Skeletal muscle tissue (tissue), 4 donors: ENCODE measurements around the gene SCARF2. TPM values are rescaled to one million over a fixed set of nuclear protein-coding genes. Genes with fewer than 3 reads are reported as not detected.

Experiments
- H3K27ac ChIP-seq: one replicate; pipeline ENCODE4 v1.7.0; 2013; ENCODE audit warnings: mild to moderate bottlenecking, low read depth, low read length, inconsistent platforms
- H3K27me3 ChIP-seq, 3 donors: one replicate each; pipeline ENCODE4 v1.7.0; 2013; ENCODE audit warnings: low read length in 3 of 3; ENCODE audit not compliant: control insufficient read depth in 3 of 3, insufficient read depth in 3 of 3
- H3K36me3 ChIP-seq, 3 donors: one replicate each; pipeline ENCODE4 v1.7.0; 2013; ENCODE audit warnings: low read length in 3 of 3; ENCODE audit not compliant: control insufficient read depth in 3 of 3, insufficient read depth in 3 of 3
- H3K4me1 ChIP-seq, 3 donors: one replicate each; pipeline ENCODE4 v1.7.0; 2013; ENCODE audit warnings: low read length in 3 of 3, mild to moderate bottlenecking in 3 of 3; ENCODE audit not compliant: control insufficient read depth in 3 of 3, insufficient read depth in 3 of 3
- H3K4me3 ChIP-seq, 3 donors: one replicate each; pipeline ENCODE4 v1.7.0; 2013; ENCODE audit warnings: low read length in 3 of 3
- H3K9ac ChIP-seq, 3 donors: one replicate each; pipeline ENCODE4 v1.7.0; 2013; ENCODE audit warnings: low read length in 3 of 3, mild to moderate bottlenecking in 3 of 3, moderate library complexity in 2 of 3, low read depth in 1 of 3
- H3K9me3 ChIP-seq, 3 donors: one replicate each; pipeline ENCODE4 v1.7.0; 2013; ENCODE audit warnings: low read length in 3 of 3; ENCODE audit not compliant: control insufficient read depth in 3 of 3
- total RNA-seq: library from RNA; depleted of rRNA; stranded (reverse); fragments of >200 nt; gene quantifications from one replicate; pipeline ENCODE4 v1.2.3, GENCODE V29; 2014
- donor health status: Osteomylitis.

The SCARF2 gene
- total RNA-seq, 1 donor from 2014 or later: 7.8 TPM

- Histone ChIP-seq H3K36me3 (peaks cover 0 to 4% (median 3%) of the 10 kb centered on the region in 3 donors), H3K27me3 (peaks cover 19 to 27% (median 23%) of the 10 kb centered on the region in 3 donors), H3K4me3 (no peak overlapping the region)
Observed at GRCh38 chr22:20429254-20430100, 8.1 kb downstream of the SCARF2 start.

DNA sequence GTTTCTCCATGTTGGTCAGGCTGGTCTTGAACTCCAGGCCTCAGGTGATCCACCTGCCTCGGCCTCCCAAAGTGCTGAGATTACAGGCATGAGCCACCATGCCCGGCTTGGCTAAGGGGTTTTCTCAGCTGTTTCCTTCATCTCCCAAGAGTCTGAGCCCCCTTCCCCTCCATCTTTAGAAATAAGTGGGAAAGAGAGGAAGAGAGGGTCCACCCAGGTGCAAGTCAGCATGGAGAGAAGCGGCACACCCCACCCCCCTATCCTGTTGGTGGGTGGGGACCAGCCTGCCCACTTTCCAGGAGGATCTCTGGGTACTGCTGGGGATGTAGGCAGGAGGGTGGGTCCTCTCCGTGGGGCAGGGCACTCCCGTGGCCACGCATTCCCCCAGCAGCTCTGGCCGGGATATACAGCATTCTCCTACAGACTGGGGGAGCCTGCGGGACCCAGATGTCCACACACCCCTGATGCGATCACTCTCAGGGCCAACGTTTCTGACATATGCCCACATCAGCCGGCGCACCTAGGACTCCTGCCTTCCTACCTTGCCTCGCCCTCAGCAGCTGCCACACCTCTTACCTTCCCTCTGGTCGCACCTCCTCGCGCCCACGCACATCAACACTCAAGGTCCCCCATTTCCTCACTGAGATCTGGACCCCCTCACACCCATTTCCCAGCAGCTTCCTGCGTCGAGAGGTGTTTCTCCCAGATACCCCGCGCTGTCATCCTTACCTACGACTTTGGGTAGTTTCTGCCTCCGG, 8.9 kb downstream of the SCARF2 start:
- Histone ChIP-seq H3K27me3 (peaks cover 18 to 24% (median 19%) of the 10 kb centered on the region in 3 donors), H3K4me3 (no peak overlapping the region), H3K4me1 (peaks cover 8 to 20% (median 16%) of the 10 kb centered on the region in 3 donors), H3K27ac (no peak overlapping the region), H3K9ac (no peak overlapping the region), H3K36me3 (peaks cover 0 to 4% (median 3%) of the 10 kb centered on the region in 3 donors), H3K9me3 (no peaks in the 10 kb centered on the region)

More at GRCh38 chr22:20429254-20430100, 8.1 kb downstream of the SCARF2 start:
- peaks cover 3 to 12% (median 9%) of the 10 kb centered on the region in 3 donors for H3K4me1 ChIP-seq
- H3K9ac ChIP-seq: no peak overlapping the region
- no peak overlapping the region for H3K27ac ChIP-seq
- no peaks in the 10 kb centered on the region for H3K9me3 ChIP-seq

DNA sequence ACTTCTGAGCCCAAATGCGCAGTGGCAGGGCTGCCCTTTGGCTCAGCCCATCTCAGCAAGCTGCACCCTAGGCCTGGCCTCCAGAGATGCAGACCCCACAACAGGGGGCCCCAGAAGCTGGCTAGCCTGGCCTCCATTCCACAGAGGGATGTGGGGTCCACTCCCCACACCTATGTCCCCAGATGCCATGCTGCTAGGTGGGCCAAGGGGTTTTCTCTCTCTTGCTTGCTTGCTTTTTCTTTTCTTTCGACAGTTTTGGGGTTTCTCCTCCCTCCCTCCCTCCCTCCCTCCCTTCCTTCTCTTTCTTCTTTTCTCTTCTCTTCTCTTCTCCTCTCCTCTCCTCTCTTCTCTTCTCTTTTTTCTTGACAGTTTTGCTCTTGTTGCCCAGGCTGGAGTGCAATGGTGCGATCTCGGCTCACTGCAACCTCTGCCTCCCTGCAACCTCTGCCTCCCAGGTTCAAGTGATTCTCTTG, 9.6 kb downstream of the SCARF2 start:
- H3K9me3 ChIP-seq: no peaks in the 10 kb centered on the region
- H3K27ac ChIP-seq: no peak overlapping the region
- peaks cover 0 to 4% (median 3%) of the 10 kb centered on the region in 3 donors for H3K36me3 ChIP-seq
- no peak overlapping the region for H3K9ac ChIP-seq
- H3K4me3 ChIP-seq: no peak overlapping the region
- H3K4me1 ChIP-seq: peaks cover 14 to 27% (median 23%) of the 10 kb centered on the region in 3 donors
- H3K27me3 ChIP-seq: peaks cover 18 to 24% (median 19%) of the 10 kb centered on the region in 3 donors

DNA sequence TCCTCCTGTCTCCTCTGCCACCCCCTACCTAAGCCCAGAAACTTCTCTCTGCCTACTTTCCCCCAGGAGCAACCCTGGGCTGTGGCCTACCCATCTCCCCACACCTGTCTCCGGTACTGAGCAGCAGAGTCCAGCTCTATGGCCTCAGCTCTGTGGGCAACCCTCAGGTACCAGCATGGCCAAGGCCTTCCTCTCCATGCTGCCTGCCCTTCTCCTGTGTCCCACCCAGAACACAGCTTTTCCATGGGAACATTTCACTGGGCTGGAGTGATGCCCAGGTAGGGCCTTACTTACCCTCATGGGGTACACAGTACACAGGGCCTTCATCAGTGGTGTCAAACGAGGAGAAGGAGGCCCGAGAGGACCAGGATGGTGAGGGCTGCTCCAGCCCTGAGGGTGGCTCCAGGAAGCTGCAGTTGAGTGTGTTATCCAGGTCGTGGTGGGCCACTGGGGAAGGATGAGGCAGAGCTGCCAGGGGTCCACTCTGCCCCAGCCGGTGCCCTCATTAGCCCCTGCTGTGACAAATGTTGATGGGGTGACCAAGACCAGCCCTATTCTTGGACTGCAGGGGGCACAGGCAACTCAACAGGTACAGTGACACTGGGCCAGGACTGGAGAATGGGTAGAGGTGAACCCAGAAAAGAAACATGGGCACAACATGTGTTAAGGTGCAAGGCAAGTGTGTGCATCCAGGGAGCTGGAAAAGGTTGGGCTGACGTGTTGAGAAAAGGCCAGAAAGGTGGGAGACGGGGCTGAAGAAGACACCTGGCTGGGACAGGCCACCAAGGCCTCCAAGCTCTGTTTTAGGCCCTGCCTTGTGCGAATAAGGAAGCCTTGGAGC, 10.3 kb downstream of the SCARF2 start:
- Histone ChIP-seq H3K36me3 (peaks cover 0 to 4% (median 3%) of the 10 kb centered on the region in 3 donors), H3K9me3 (no peaks in the 10 kb centered on the region), H3K4me3 (no peak overlapping the region), H3K27ac (no peak overlapping the region), H3K9ac (no peak overlapping the region), H3K27me3 (peaks cover 15 to 24% (median 16%) of the 10 kb centered on the region in 3 donors), H3K4me1 (peaks cover 20 to 33% (median 27%) of the 10 kb centered on the region in 3 donors)

DNA sequence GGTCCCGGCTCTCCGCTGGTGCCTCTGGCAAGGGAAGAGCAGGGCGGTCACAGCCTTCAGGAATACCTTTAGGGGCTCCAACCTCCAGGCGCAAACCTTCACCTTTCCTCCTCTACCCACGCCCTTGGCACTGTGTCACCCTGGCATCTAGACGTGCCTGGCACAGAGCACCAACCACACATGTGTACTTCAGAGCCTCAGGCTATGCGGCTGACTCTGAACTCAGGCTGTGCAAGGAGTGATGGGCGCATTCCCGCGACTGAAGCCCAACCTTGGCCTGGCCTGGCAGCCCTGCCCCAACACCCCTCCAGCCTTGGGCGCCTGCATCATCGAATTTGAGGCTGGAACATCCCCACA, 11.4 kb downstream of the SCARF2 start:
- peaks cover 8 to 14% (median 11%) of the 10 kb centered on the region in 3 donors for H3K27me3 ChIP-seq
- no peak overlapping the region for H3K4me3 ChIP-seq
- no peaks in the 10 kb centered on the region for H3K9me3 ChIP-seq
- no peak overlapping the region for H3K9ac ChIP-seq
- H3K27ac ChIP-seq: no peak overlapping the region
- H3K36me3 ChIP-seq: peaks cover 0 to 4% (median 3%) of the 10 kb centered on the region in 3 donors
- H3K4me1 ChIP-seq: peaks cover 24 to 33% (median 25%) of the 10 kb centered on the region in 3 donors

DNA sequence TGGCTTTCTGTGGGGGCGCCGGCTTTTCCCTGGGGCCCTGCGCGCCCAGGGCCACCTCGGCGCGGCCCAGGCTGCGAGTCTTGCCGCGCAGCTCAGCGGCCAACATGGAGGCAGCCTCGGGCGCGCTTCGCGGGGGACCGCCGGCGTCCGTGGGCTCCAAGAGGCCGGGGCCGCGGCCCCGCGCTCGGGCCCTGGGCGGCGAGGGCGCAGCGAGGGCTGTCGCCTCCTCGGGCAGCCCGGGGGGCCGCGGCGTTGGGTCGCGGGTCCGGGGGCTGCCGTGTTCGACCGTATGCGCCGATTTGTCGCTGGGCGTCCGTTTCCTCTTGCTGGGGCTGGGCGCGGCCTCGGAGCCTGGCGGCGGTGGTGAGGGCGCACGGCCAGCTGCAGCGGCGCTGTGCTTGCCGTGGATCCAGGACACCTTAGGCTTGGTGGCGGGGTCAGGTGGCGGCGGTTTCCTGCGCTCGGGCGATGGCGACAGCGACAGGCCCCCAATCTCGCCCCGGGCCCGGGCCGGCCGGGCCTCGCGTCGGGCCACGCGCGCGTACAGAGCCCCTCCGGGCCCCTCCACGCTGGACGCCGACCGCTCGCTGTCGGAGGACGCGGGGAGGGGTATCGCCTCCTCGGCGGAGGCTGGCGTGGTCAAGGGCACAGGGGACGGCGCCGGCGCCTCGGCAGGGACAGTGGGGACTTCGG, 11.9 kb downstream of the SCARF2 start:
- Histone ChIP-seq H3K27ac (no peak overlapping the region), H3K36me3 (peaks cover 0 to 4% (median 3%) of the 10 kb centered on the region in 3 donors), H3K4me1 (peaks cover 21 to 27% (median 22%) of the 10 kb centered on the region in 3 donors), H3K9ac (no peak overlapping the region), H3K9me3 (no peaks in the 10 kb centered on the region), H3K4me3 (no peak overlapping the region), H3K27me3 (peaks cover 6 to 9% (median 7%) of the 10 kb centered on the region in 3 donors)

DNA sequence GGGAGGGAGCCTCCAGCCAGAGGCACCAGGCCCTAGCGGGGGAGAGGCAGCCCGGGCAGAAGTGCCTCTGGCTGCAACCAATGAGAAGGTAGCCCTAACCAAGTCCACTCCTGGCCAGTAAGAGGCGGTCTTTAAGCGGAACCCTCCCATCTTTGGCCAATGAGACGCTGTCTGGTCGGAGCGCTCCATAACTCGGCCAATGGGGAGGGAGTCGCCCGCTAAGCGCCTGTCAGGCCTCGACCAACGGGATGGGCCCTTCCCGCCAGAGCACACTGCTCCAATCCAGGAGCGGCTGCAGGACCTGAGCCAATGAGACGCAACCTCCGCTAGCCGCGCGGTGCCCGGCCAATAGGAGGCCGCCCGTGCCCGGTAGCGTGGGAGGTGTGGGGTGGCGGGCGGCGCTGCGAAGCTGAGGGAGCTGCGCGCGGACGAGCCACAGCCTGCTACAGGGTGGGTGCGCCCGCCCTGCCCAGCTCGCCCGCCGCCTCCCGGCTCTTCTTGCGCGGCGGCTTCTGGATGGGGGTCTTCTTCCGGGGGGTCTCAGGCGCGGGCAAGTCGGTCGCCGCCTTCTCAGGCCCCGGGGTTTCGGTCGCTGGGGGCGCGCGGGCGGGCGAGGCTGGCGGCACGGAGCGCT, 12.6 kb downstream of the SCARF2 start:
- Histone ChIP-seq H3K4me1 (peaks cover 18 to 23% (median 22%) of the 10 kb centered on the region in 3 donors), H3K27me3 (peaks cover 0 to 6% (median under 1%) of the 10 kb centered on the region in 3 donors), H3K27ac (no peak overlapping the region), H3K4me3 (no peak overlapping the region), H3K36me3 (peaks cover 0 to 4% (median 3%) of the 10 kb centered on the region in 3 donors), H3K9me3 (no peaks in the 10 kb centered on the region), H3K9ac (no peak overlapping the region)

DNA sequence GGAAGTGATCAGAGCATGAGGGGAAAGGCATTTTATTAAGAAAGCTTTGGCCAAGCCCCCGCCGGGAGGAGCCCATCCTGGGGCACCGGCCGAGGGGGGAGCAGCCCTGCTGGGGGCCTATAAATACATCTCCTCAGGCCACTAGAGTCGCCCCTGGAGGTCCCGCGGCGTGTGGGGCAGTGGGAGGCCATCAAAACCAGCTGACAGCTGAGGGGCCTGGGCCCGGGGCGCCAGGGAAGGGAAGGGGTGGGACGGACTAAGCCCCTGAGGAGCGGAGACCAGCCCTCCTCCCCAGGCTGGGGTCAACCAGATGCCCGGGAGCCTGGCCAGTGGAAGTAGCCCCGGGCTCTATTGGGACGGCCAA, 13.1 kb downstream of the SCARF2 start:
- no peaks in the 10 kb centered on the region for H3K9me3 ChIP-seq
- H3K4me1 ChIP-seq: peaks cover 18 to 23% (median 22%) of the 10 kb centered on the region in 3 donors
- peaks cover 0 to 6% (median 0%) of the 10 kb centered on the region in 3 donors for H3K27me3 ChIP-seq
- no peak overlapping the region for H3K9ac ChIP-seq
- no peak overlapping the region for H3K27ac ChIP-seq
- no peak overlapping the region for H3K4me3 ChIP-seq
- H3K36me3 ChIP-seq: peaks cover 0 to 4% (median 3%) of the 10 kb centered on the region in 3 donors
